Osteocyte (in vitro differentiated cells): ENCODE data around the gene CNDP1. TPM values are rescaled to one million over a fixed set of nuclear protein-coding genes. Genes with fewer than 3 reads are reported as not detected.

Experiments
- DNase-seq: peaks from one replicate; pipeline ENCODE4 v3.0.0; 2021; ENCODE audit warnings: mixed read lengths; ENCODE audit not compliant: unreplicated experiment; ENCODE audit errors: extremely low spot score
- H3K27ac Mint-ChIP-seq: one replicate; pipeline ENCODE4 v1.8.0; 2021; ENCODE audit warnings: mild to moderate bottlenecking, mixed read lengths; ENCODE audit not compliant: unreplicated experiment
- H3K27me3 Mint-ChIP-seq: one replicate; pipeline ENCODE4 v1.8.0; 2021; ENCODE audit warnings: mixed read lengths; ENCODE audit not compliant: unreplicated experiment
- H3K36me3 Mint-ChIP-seq: one replicate; pipeline ENCODE4 v1.8.0; 2021; ENCODE audit warnings: mixed read lengths; ENCODE audit not compliant: unreplicated experiment
- H3K4me1 Mint-ChIP-seq: one replicate; pipeline ENCODE4 v1.8.0; 2021; ENCODE audit warnings: mixed read lengths; ENCODE audit not compliant: unreplicated experiment
- H3K4me3 Mint-ChIP-seq: one replicate; pipeline ENCODE4 v1.8.0; 2021; ENCODE audit warnings: mild to moderate bottlenecking, moderate library complexity, mixed read lengths; ENCODE audit not compliant: unreplicated experiment
- H3K9me3 Mint-ChIP-seq: one replicate; pipeline ENCODE4 v1.8.0; 2021; ENCODE audit warnings: mixed read lengths; ENCODE audit not compliant: unreplicated experiment
- CTCF ChIP-seq: fragments of 200-600 bp; sonication (generic); IDR thresholded peaks from 2 replicates; pipeline ENCODE4 v1.5.0; 2021; ENCODE audit warnings: antibody characterized with exemption, mild to moderate bottlenecking, moderate library complexity
- total RNA-seq: library from RNA; stranded (reverse); gene quantifications from 2 replicates; pipeline ENCODE4 v1.2.1, GENCODE V29; 2021

The CNDP1 gene
- total RNA-seq, 1 donor from 2014 or later = not detected

- Mint-ChIP-seq H3K27me3 (no peaks in the 10 kb centered on the region), H3K9me3 (no peaks in the 10 kb centered on the region), H3K4me1 (no peaks in the 10 kb centered on the region), H3K27ac (no peak overlapping the region), H3K4me3 (no peak overlapping the region), H3K36me3 (peaks cover 36% of the 10 kb centered on the region)
- DNase-seq = peak; percentile 79
- no peak for TF ChIP-seq CTCF
Measured at GRCh38 chr18:74513149-74513882, 21.0 kb upstream of the CNDP1 start.

GRCh38 chr18:74513883-74514205, 20.5 kb upstream of the CNDP1 start:
- TF ChIP-seq CTCF = no peak
- no peak overlapping the region for H3K27ac Mint-ChIP-seq
- no peak overlapping the region for H3K4me3 Mint-ChIP-seq
- DNase-seq = peak; percentile 71
- H3K36me3 Mint-ChIP-seq = peaks cover 32% of the 10 kb centered on the region
- H3K4me1 Mint-ChIP-seq = no peaks in the 10 kb centered on the region
- H3K9me3 Mint-ChIP-seq = no peaks in the 10 kb centered on the region
- H3K27me3 Mint-ChIP-seq = no peaks in the 10 kb centered on the region

- Mint-ChIP-seq H3K27ac (no peak overlapping the region), H3K4me3 (no peak overlapping the region), H3K27me3 (no peaks in the 10 kb centered on the region), H3K36me3 (peaks cover 36% of the 10 kb centered on the region), H3K4me1 (no peaks in the 10 kb centered on the region), H3K9me3 (no peaks in the 10 kb centered on the region)
- DNase-seq = peak; percentile 77
- no peak for TF ChIP-seq CTCF
Measured at GRCh38 chr18:74514860-74515495, 19.3 kb upstream of the CNDP1 start.

GRCh38 chr18:74515620-74516231, 18.6 kb upstream of the CNDP1 start:
- H3K4me1 Mint-ChIP-seq = no peaks in the 10 kb centered on the region
- DNase-seq = peak; percentile 79
- H3K27ac Mint-ChIP-seq = no peak overlapping the region
- peaks cover 37% of the 10 kb centered on the region for H3K36me3 Mint-ChIP-seq
- H3K9me3 Mint-ChIP-seq = no peaks in the 10 kb centered on the region
- H3K27me3 Mint-ChIP-seq = no peaks in the 10 kb centered on the region
- TF ChIP-seq CTCF = no peak
- H3K4me3 Mint-ChIP-seq = no peak overlapping the region
